Measurements from ENCODE around the gene GPI. TPM values are rescaled to one million over a fixed set of nuclear protein-coding genes. Genes with fewer than 3 reads are reported as not detected.

GPI gene
- total and polyA plus RNA-seq, 2 of the 8 experiments (the other 6 are each of a cell fraction or from before 2014, with no cell fraction given): 171 to 360 TPM

GRCh38 chr19:34316247-34316646 is 48.7 kb upstream of the GPI start (continued):
- TF ChIP-seq, protein P1, sequence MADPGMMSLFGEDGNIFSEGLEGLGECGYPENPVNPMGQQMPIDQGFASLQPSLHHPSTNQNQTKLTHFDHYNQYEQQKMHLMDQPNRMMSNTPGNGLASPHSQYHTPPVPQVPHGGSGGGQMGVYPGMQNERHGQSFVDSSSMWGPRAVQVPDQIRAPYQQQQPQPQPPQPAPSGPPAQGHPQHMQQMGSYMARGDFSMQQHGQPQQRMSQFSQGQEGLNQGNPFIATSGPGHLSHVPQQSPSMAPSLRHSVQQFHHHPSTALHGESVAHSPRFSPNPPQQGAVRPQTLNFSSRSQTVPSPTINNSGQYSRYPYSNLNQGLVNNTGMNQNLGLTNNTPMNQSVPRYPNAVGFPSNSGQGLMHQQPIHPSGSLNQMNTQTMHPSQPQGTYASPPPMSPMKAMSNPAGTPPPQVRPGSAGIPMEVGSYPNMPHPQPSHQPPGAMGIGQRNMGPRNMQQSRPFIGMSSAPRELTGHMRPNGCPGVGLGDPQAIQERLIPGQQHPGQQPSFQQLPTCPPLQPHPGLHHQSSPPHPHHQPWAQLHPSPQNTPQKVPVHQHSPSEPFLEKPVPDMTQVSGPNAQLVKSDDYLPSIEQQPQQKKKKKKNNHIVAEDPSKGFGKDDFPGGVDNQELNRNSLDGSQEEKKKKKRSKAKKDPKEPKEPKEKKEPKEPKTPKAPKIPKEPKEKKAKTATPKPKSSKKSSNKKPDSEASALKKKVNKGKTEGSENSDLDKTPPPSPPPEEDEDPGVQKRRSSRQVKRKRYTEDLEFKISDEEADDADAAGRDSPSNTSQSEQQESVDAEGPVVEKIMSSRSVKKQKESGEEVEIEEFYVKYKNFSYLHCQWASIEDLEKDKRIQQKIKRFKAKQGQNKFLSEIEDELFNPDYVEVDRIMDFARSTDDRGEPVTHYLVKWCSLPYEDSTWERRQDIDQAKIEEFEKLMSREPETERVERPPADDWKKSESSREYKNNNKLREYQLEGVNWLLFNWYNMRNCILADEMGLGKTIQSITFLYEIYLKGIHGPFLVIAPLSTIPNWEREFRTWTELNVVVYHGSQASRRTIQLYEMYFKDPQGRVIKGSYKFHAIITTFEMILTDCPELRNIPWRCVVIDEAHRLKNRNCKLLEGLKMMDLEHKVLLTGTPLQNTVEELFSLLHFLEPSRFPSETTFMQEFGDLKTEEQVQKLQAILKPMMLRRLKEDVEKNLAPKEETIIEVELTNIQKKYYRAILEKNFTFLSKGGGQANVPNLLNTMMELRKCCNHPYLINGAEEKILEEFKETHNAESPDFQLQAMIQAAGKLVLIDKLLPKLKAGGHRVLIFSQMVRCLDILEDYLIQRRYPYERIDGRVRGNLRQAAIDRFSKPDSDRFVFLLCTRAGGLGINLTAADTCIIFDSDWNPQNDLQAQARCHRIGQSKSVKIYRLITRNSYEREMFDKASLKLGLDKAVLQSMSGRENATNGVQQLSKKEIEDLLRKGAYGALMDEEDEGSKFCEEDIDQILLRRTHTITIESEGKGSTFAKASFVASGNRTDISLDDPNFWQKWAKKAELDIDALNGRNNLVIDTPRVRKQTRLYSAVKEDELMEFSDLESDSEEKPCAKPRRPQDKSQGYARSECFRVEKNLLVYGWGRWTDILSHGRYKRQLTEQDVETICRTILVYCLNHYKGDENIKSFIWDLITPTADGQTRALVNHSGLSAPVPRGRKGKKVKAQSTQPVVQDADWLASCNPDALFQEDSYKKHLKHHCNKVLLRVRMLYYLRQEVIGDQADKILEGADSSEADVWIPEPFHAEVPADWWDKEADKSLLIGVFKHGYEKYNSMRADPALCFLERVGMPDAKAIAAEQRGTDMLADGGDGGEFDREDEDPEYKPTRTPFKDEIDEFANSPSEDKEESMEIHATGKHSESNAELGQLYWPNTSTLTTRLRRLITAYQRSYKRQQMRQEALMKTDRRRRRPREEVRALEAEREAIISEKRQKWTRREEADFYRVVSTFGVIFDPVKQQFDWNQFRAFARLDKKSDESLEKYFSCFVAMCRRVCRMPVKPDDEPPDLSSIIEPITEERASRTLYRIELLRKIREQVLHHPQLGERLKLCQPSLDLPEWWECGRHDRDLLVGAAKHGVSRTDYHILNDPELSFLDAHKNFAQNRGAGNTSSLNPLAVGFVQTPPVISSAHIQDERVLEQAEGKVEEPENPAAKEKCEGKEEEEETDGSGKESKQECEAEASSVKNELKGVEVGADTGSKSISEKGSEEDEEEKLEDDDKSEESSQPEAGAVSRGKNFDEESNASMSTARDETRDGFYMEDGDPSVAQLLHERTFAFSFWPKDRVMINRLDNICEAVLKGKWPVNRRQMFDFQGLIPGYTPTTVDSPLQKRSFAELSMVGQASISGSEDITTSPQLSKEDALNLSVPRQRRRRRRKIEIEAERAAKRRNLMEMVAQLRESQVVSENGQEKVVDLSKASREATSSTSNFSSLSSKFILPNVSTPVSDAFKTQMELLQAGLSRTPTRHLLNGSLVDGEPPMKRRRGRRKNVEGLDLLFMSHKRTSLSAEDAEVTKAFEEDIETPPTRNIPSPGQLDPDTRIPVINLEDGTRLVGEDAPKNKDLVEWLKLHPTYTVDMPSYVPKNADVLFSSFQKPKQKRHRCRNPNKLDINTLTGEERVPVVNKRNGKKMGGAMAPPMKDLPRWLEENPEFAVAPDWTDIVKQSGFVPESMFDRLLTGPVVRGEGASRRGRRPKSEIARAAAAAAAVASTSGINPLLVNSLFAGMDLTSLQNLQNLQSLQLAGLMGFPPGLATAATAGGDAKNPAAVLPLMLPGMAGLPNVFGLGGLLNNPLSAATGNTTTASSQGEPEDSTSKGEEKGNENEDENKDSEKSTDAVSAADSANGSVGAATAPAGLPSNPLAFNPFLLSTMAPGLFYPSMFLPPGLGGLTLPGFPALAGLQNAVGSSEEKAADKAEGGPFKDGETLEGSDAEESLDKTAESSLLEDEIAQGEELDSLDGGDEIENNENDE (IDR thresholded peaks at IDR 0.05; ENCODE audit: insufficient replicate concordance, low read length): no peak
- TF ChIP-seq POU5F1 (IDR thresholded peaks at IDR 0.05; ENCODE audit: low read depth, low read length): no peak
- no peak for TF ChIP-seq SUZ12 (IDR thresholded peaks at IDR 0.05; ENCODE audit: low read length)
